Suppressor macrophage treated with lipopolysaccharide for 1 hour (primary cell): ENCODE results near the gene S100A10.

Experiments
- DNase-seq, 3 donors: peaks; one replicate each; pipeline ENCODE4 v3.0.0-alpha.2; 2020 to 2022

Gene S100A10

GRCh38 chr1:151934048-151934493 lies 59.6 kb downstream of the S100A10 start:
- peak; percentile 78 to 85 (median 80) for DNase-seq
